Measurements from ENCODE around the gene UPP1. TPM values are rescaled to one million over a fixed set of nuclear protein-coding genes. Genes with fewer than 3 reads are reported as not detected.

The UPP1 gene
- total and polyA plus RNA-seq, 9 donors: 5.4 to 13.5 (median 7.1) TPM

- TF ChIP-seq POLR2A (IDR thresholded peaks at IDR 0.05): no peak
- TF ChIP-seq CTCF (IDR thresholded peaks at IDR 0.05): no peak
- no peak for TF ChIP-seq EP300 (IDR thresholded peaks at IDR 0.05)
- intact Hi-C loops (cut with DNase I): loop anchor here in 3 of 4 donors (5.0 to 10.0 kb wide), 2 partner anchors 171 to 858 kb away; no protein-coding TSS in a partner anchor
- H3K4me1 ChIP-seq (ENCODE audit: insufficient read depth): no peaks in the 10 kb centered on the region
- no peaks in the 10 kb centered on the region for H3K36me3 ChIP-seq
- H3K9me3 ChIP-seq: no peaks in the 10 kb centered on the region
- H3K27ac ChIP-seq: no peak overlapping the region
- no peaks in the 10 kb centered on the region for H3K27me3 ChIP-seq
- 82 to 87% (median 84%) methylated on average over 6 of the region's 6 CpGs for WGBS, 3 donors
- no peak overlapping the region for H3K4me3 ChIP-seq
- no peak for DNase-seq
Measured at GRCh38 chr7:48113275-48113674, 24.2 kb downstream of the UPP1 start.

GRCh38 chr7:48114115-48114514 lies 25.1 kb downstream of the UPP1 start:
- WGBS, 3 donors: 80 to 84% (median 82%) methylated on average over 9 of the region's 9 CpGs
- Histone ChIP-seq H3K9me3 (no peaks in the 10 kb centered on the region), H3K4me3 (no peak overlapping the region), H3K36me3 (no peaks in the 10 kb centered on the region), H3K27ac (no peak overlapping the region), H3K4me1 (ENCODE audit: insufficient read depth) (no peaks in the 10 kb centered on the region), H3K27me3 (no peaks in the 10 kb centered on the region)
- intact Hi-C loops (cut with DNase I): loop anchor here in 3 of 4 donors (5.0 to 10.0 kb wide), 2 partner anchors 172 to 859 kb away; no protein-coding TSS in a partner anchor
- no peak for DNase-seq
- TF ChIP-seq POLR2A (IDR thresholded peaks at IDR 0.05) (no peak), EP300 (IDR thresholded peaks at IDR 0.05) (no peak), CTCF (IDR thresholded peaks at IDR 0.05) (no peak)

- 92 to 94% (median 92%) methylated on average over 7 of the region's 7 CpGs for WGBS, 3 donors
- no peaks in the 10 kb centered on the region for H3K9me3 ChIP-seq
- intact Hi-C loops (cut with DNase I): loop anchor here in 3 of 4 donors (5.0 to 10.0 kb wide), 2 partner anchors 172 to 860 kb away; no protein-coding TSS in a partner anchor
- H3K36me3 ChIP-seq: no peaks in the 10 kb centered on the region
- DNase-seq: no peak
- no peak overlapping the region for H3K4me3 ChIP-seq
- no peak for TF ChIP-seq POLR2A (IDR thresholded peaks at IDR 0.05)
- TF ChIP-seq CTCF (IDR thresholded peaks at IDR 0.05): no peak
- TF ChIP-seq EP300 (IDR thresholded peaks at IDR 0.05): no peak
- no peaks in the 10 kb centered on the region for H3K4me1 ChIP-seq (ENCODE audit: insufficient read depth)
- H3K27ac ChIP-seq: no peak overlapping the region
- no peaks in the 10 kb centered on the region for H3K27me3 ChIP-seq
Measured at GRCh38 chr7:48114589-48114988, 25.5 kb downstream of the UPP1 start.

- WGBS, 3 donors: 93 to 95% (median 95%) methylated on average over 5 of the region's 5 CpGs
Measured at GRCh38 chr7:48116043-48116442, 27.0 kb downstream of the UPP1 start.

More at GRCh38 chr7:48116043-48116442, 27.0 kb downstream of the UPP1 start:
- Histone ChIP-seq H3K27ac (no peak overlapping the region), H3K36me3 (no peaks in the 10 kb centered on the region), H3K27me3 (no peaks in the 10 kb centered on the region), H3K9me3 (no peaks in the 10 kb centered on the region), H3K4me1 (ENCODE audit: insufficient read depth) (no peaks in the 10 kb centered on the region), H3K4me3 (no peak overlapping the region)
- intact Hi-C loops (cut with DNase I): loop anchor here in 2 of 4 donors (2.0 to 10.0 kb wide), 2 partner anchors 167 to 861 kb away; partner anchors contain the start of gene PKD1L1 (in 1 of the 2)
- TF ChIP-seq EP300 (IDR thresholded peaks at IDR 0.05) (no peak), POLR2A (IDR thresholded peaks at IDR 0.05) (no peak), CTCF (IDR thresholded peaks at IDR 0.05) (no peak)
- DNase-seq: no peak

Data from ovary (tissue), 9 donors.